Upper lobe of left lung (tissue), 4 donors: Measurements from ENCODE around the gene DCANP1.

ENCODE experiments used
- EP300 ChIP-seq, 4 donors: sonication (generic); formaldehyde crosslinking; IDR thresholded peaks; one replicate each; pipeline ENCODE4 v1.5.1; 2017; ENCODE audit warnings: antibody characterized with exemption in 4 of 4, control low read depth in 2 of 4
- POLR2A ChIP-seq, 4 donors: fragments of 450-650 bp; IDR thresholded peaks; one replicate each; pipeline ENCODE4 v1.5.1; 2016 to 2017; ENCODE audit warnings: antibody characterized with exemption in 4 of 4, mild to moderate bottlenecking in 2 of 4
- POLR2AphosphoS5 ChIP-seq, 2 donors: sonication (generic); formaldehyde crosslinking; IDR thresholded peaks; one replicate each; pipeline ENCODE4 v1.5.1; 2017; ENCODE audit warnings: antibody characterized with exemption in 2 of 2
- TF ChIP-seq, protein P1 (sequence below), 6 experiments: fragments of 450-650 bp in 4 of 6; fragments of 200-600 bp in 2 of 6; sonication (generic) in 2 of 6; IDR thresholded peaks; one replicate each; pipeline ENCODE4 v1.5.1; 2016 to 2019; ENCODE audit warnings: antibody characterized with exemption in 6 of 6

DNA sequence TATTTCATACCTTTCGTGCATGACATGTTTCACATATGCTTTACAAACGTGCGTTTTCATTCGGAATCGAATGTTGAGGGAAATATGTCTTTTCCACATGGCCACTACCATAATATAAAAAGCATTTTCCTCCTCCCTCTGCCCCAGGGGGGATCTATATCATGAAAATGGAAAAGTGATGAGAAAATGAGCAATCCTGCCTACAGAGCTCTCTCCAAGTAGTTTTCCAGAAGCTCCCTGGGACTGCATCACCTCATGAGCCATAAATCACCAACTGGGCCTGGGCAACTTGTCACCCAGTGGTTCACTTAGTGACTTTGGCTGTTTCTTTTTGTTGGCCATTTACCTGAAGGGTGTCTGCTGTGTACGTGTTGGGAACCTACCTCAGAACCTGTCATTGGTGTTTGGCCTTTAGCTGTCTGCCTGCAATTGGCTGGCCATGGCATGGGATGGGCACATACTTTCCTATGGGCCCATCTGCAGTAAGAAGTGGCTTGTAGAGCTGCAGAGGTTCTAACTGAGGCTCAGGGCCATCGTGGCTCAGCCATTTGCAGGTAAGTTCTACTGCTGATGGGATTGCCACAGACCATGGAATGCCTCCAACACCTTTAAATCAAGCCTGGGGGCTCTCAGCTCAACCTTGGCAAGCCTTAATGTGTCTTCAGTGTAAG lies 14.5 kb upstream of the DCANP1 start:
- TF ChIP-seq POLR2AphosphoS5 (IDR thresholded peaks at IDR 0.05) (no peak), POLR2A (IDR thresholded peaks at IDR 0.05) (no peak), EP300 (IDR thresholded peaks at IDR 0.05) (no peak)
- TF ChIP-seq, protein P1, sequence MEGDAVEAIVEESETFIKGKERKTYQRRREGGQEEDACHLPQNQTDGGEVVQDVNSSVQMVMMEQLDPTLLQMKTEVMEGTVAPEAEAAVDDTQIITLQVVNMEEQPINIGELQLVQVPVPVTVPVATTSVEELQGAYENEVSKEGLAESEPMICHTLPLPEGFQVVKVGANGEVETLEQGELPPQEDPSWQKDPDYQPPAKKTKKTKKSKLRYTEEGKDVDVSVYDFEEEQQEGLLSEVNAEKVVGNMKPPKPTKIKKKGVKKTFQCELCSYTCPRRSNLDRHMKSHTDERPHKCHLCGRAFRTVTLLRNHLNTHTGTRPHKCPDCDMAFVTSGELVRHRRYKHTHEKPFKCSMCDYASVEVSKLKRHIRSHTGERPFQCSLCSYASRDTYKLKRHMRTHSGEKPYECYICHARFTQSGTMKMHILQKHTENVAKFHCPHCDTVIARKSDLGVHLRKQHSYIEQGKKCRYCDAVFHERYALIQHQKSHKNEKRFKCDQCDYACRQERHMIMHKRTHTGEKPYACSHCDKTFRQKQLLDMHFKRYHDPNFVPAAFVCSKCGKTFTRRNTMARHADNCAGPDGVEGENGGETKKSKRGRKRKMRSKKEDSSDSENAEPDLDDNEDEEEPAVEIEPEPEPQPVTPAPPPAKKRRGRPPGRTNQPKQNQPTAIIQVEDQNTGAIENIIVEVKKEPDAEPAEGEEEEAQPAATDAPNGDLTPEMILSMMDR (IDR thresholded peaks at IDR 0.05): no peak
